ENCODE results near the gene TMEM63B. TPM values are rescaled to one million over a fixed set of nuclear protein-coding genes. Genes with fewer than 3 reads are reported as not detected.
"Not testable (repeated sequence)": the region's sequence is repeated elsewhere in the genome, so short reads cannot be mapped to it uniquely, and the experiment has no call there.

TMEM63B gene
- total RNA-seq, 2 experiments from 2014 or later: 10.9 to 15.2 TPM

- Mint-ChIP-seq H3K27ac (no peak overlapping the region), H3K27me3 (no peaks in the 10 kb centered on the region), H3K9me3 (ENCODE audit: low read depth) (no peaks in the 10 kb centered on the region), H3K4me1 (peaks cover 23% of the 10 kb centered on the region), H3K4me3 (no peak overlapping the region), H3K36me3 (ENCODE audit: low read depth) (no peaks in the 10 kb centered on the region)
- ChIA-PET POLR2A (no interaction called here), CTCF (interaction anchor here (0.8 to 1.6 kb wide), 2 partner anchors 9 to 77 kb away, joined by 4 to 6 read pairs; no protein-coding TSS in a partner anchor)
- DNase-seq (no peak), ATAC-seq (no peak)
- intact Hi-C loops (cut with DNase I, micrococcal nuclease): no loop called here
Observed at GRCh38 chr6:44176762-44177509, 49.6 kb downstream of the TMEM63B start.

GRCh38 chr6:44177691-44178423 lies 50.5 kb downstream of the TMEM63B start:
- intact Hi-C loops (cut with DNase I, micrococcal nuclease): no loop called here
- H3K27ac Mint-ChIP-seq: no peak overlapping the region
- DNase-seq (no peak), ATAC-seq (no peak)
- POLR2A ChIA-PET: no interaction called here
- H3K9me3 Mint-ChIP-seq (ENCODE audit: low read depth): no peaks in the 10 kb centered on the region
- no peaks in the 10 kb centered on the region for H3K36me3 Mint-ChIP-seq (ENCODE audit: low read depth)
- no peaks in the 10 kb centered on the region for H3K27me3 Mint-ChIP-seq
- H3K4me1 Mint-ChIP-seq: peaks cover 14% of the 10 kb centered on the region
- CTCF ChIA-PET: interaction anchor here (0.8 kb wide), 1 partner anchor 408 kb away, joined by 3 read pairs; no protein-coding TSS in a partner anchor
- H3K4me3 Mint-ChIP-seq: no peak overlapping the region

- ChIA-PET CTCF (interaction anchor here (0.8 to 1.4 kb wide), 3 partner anchors 28 to 409 kb away, joined by 3 to 4 read pairs (median 4); no protein-coding TSS in a partner anchor), POLR2A (interaction anchor here (0.6 kb wide), 1 partner anchor 18 kb away, joined by 3 read pairs; no protein-coding TSS in a partner anchor)
- ATAC-seq (no peak), DNase-seq (no peak)
- no peaks in the 10 kb centered on the region for H3K27me3 Mint-ChIP-seq
- no peak overlapping the region for H3K4me3 Mint-ChIP-seq
- H3K36me3 Mint-ChIP-seq (ENCODE audit: low read depth): no peaks in the 10 kb centered on the region
- H3K9me3 Mint-ChIP-seq (ENCODE audit: low read depth): no peaks in the 10 kb centered on the region
- H3K27ac Mint-ChIP-seq: no peak overlapping the region
- peaks cover 9% of the 10 kb centered on the region for H3K4me1 Mint-ChIP-seq
- intact Hi-C loops (cut with DNase I, micrococcal nuclease): no loop called here
Observed at GRCh38 chr6:44178424-44179071, 51.2 kb downstream of the TMEM63B start.

GRCh38 chr6:44179072-44179536 lies 51.8 kb downstream of the TMEM63B start:
- CTCF ChIA-PET: interaction anchor here (0.8 to 1.4 kb wide), 2 partner anchors 29 to 35 kb away, joined by 4 read pairs; no protein-coding TSS in a partner anchor
- intact Hi-C loops (cut with DNase I, micrococcal nuclease): no loop called here
- no peak overlapping the region for H3K4me3 Mint-ChIP-seq

GRCh38 chr6:44179648-44180047 lies 52.3 kb downstream of the TMEM63B start:
- POLR2A ChIA-PET: no interaction called here
- CTCF ChIA-PET: interaction anchor here (1.4 to 1.8 kb wide), 2 partner anchors 8 to 29 kb away, joined by 4 to 6 read pairs; no protein-coding TSS in a partner anchor
- DNase-seq (no peak), ATAC-seq (no peak)
- H3K9me3 Mint-ChIP-seq (ENCODE audit: low read depth): no peaks in the 10 kb centered on the region
- H3K27me3 Mint-ChIP-seq: no peaks in the 10 kb centered on the region
- H3K4me3 Mint-ChIP-seq: no peak overlapping the region
- H3K4me1 Mint-ChIP-seq: peaks cover 5% of the 10 kb centered on the region
- H3K36me3 Mint-ChIP-seq (ENCODE audit: low read depth): no peaks in the 10 kb centered on the region
- H3K27ac Mint-ChIP-seq: no peak overlapping the region
- intact Hi-C loops (cut with DNase I, micrococcal nuclease): no loop called here

More at GRCh38 chr6:44179072-44179536, 51.8 kb downstream of the TMEM63B start:
- H3K27ac Mint-ChIP-seq: no peak overlapping the region
- ATAC-seq (no peak), DNase-seq (no peak)
- H3K36me3 Mint-ChIP-seq (ENCODE audit: low read depth): no peaks in the 10 kb centered on the region
- no peaks in the 10 kb centered on the region for H3K27me3 Mint-ChIP-seq
- POLR2A ChIA-PET: interaction anchor here (0.6 kb wide), 1 partner anchor 18 kb away, joined by 3 read pairs; no protein-coding TSS in a partner anchor
- no peaks in the 10 kb centered on the region for H3K9me3 Mint-ChIP-seq (ENCODE audit: low read depth)
- H3K4me1 Mint-ChIP-seq: peaks cover 5% of the 10 kb centered on the region

- H3K27ac Mint-ChIP-seq: no peak overlapping the region
- DNase-seq (no peak), ATAC-seq (no peak)
- H3K4me1 Mint-ChIP-seq: peaks cover 9% of the 10 kb centered on the region
- H3K27me3 Mint-ChIP-seq: no peaks in the 10 kb centered on the region
- H3K9me3 Mint-ChIP-seq (ENCODE audit: low read depth): no peaks in the 10 kb centered on the region
- intact Hi-C loops (cut with DNase I, micrococcal nuclease): no loop called here
- ChIA-PET CTCF (interaction anchor here (0.6 to 1.8 kb wide), 4 partner anchors 9 to 73 kb away, joined by 3 to 6 read pairs (median 5); no protein-coding TSS in a partner anchor), POLR2A (no interaction called here)
- no peaks in the 10 kb centered on the region for H3K36me3 Mint-ChIP-seq (ENCODE audit: low read depth)
- H3K4me3 Mint-ChIP-seq: no peak overlapping the region
Observed at GRCh38 chr6:44180406-44180805, 53.1 kb downstream of the TMEM63B start.

- DNase-seq (no peak), ATAC-seq (no peak)
- no peak overlapping the region for H3K27ac Mint-ChIP-seq
- CTCF ChIA-PET: interaction anchor here (0.6 to 1.8 kb wide), 3 partner anchors 9 to 51 kb away, joined by 5 to 6 read pairs (median 5); no protein-coding TSS in a partner anchor
- no peak overlapping the region for H3K4me3 Mint-ChIP-seq
- H3K36me3 Mint-ChIP-seq (ENCODE audit: low read depth): no peaks in the 10 kb centered on the region
- no peaks in the 10 kb centered on the region for H3K27me3 Mint-ChIP-seq
- H3K4me1 Mint-ChIP-seq: peaks cover 11% of the 10 kb centered on the region
- POLR2A ChIA-PET: interaction anchor here (0.6 kb wide), 1 partner anchor 20 kb away, joined by 4 read pairs; no protein-coding TSS in a partner anchor
- intact Hi-C loops (cut with DNase I, micrococcal nuclease): no loop called here
- no peaks in the 10 kb centered on the region for H3K9me3 Mint-ChIP-seq (ENCODE audit: low read depth)
Observed at GRCh38 chr6:44180886-44181285, 53.5 kb downstream of the TMEM63B start.

GRCh38 chr6:44181784-44182183 lies 54.4 kb downstream of the TMEM63B start:
- intact Hi-C loops (cut with DNase I, micrococcal nuclease); H3K4me3 Mint-ChIP-seq; POLR2A ChIA-PET; H3K27ac Mint-ChIP-seq; H3K36me3 Mint-ChIP-seq (ENCODE audit: low read depth); ATAC-seq; H3K9me3 Mint-ChIP-seq (ENCODE audit: low read depth); DNase-seq; H3K27me3 Mint-ChIP-seq: not testable (repeated sequence)
- CTCF ChIA-PET: interaction anchor here (1.8 kb wide), 1 partner anchor 10 kb away, joined by 6 read pairs; no protein-coding TSS in a partner anchor
- peaks cover 15% of the 10 kb centered on the region for H3K4me1 Mint-ChIP-seq

GRCh38 chr6:44182911-44183390 lies 55.6 kb downstream of the TMEM63B start:
- no peak overlapping the region for H3K27ac Mint-ChIP-seq
- H3K36me3 Mint-ChIP-seq (ENCODE audit: low read depth): no peaks in the 10 kb centered on the region
- no peak overlapping the region for H3K4me3 Mint-ChIP-seq
- H3K9me3 Mint-ChIP-seq (ENCODE audit: low read depth): no peaks in the 10 kb centered on the region
- ATAC-seq: no peak
- ChIA-PET CTCF (interaction anchor here (2.3 kb wide), 1 partner anchor 10 kb away, joined by 10 read pairs; no protein-coding TSS in a partner anchor), POLR2A (no interaction called here)
- DNase-seq: no peak
- peaks cover 13% of the 10 kb centered on the region for H3K4me1 Mint-ChIP-seq
- H3K27me3 Mint-ChIP-seq: no peaks in the 10 kb centered on the region
- intact Hi-C loops (cut with DNase I, micrococcal nuclease): no loop called here

GRCh38 chr6:44183783-44184182 lies 56.4 kb downstream of the TMEM63B start:
- Mint-ChIP-seq H3K4me3 (no peak overlapping the region), H3K9me3 (ENCODE audit: low read depth) (no peaks in the 10 kb centered on the region), H3K36me3 (ENCODE audit: low read depth) (no peaks in the 10 kb centered on the region), H3K27me3 (no peaks in the 10 kb centered on the region), H3K27ac (no peak overlapping the region), H3K4me1 (peaks cover 13% of the 10 kb centered on the region)
- ChIA-PET CTCF (interaction anchor here (2.3 kb wide), 1 partner anchor 11 kb away, joined by 10 read pairs; no protein-coding TSS in a partner anchor), POLR2A (no interaction called here)
- no peak for ATAC-seq
- no peak for DNase-seq
- intact Hi-C loops (cut with DNase I, micrococcal nuclease): no loop called here

- H3K4me1 Mint-ChIP-seq: peaks cover 21% of the 10 kb centered on the region
- H3K27me3 Mint-ChIP-seq; ATAC-seq; H3K4me3 Mint-ChIP-seq; H3K9me3 Mint-ChIP-seq (ENCODE audit: low read depth); POLR2A ChIA-PET; DNase-seq; H3K27ac Mint-ChIP-seq; H3K36me3 Mint-ChIP-seq (ENCODE audit: low read depth); intact Hi-C loops (cut with DNase I, micrococcal nuclease): not testable (repeated sequence)
- CTCF ChIA-PET: interaction anchor here (0.6 to 1.3 kb wide), 5 partner anchors 9 to 521 kb away, joined by 3 to 7 read pairs (median 3); no protein-coding TSS in a partner anchor
Observed at GRCh38 chr6:44185356-44185755, 58.0 kb downstream of the TMEM63B start.
